Stimulated activated CD4-positive, alpha-beta T cell treated with anti-CD3 and anti-CD28 coated beads, Interleukin-1b, Interleukin-23, amount 100 ng/mL, for 48 hours (primary cell): ENCODE results near the gene SPPL3.

Source experiments
- DNase-seq: peaks from one replicate; pipeline ENCODE4 v3.0.0-alpha.2; 2020

The SPPL3 gene

GRCh38 chr12:120719496-120720233 lies 184.5 kb downstream of the SPPL3 start:
- no peak for DNase-seq

DNA sequence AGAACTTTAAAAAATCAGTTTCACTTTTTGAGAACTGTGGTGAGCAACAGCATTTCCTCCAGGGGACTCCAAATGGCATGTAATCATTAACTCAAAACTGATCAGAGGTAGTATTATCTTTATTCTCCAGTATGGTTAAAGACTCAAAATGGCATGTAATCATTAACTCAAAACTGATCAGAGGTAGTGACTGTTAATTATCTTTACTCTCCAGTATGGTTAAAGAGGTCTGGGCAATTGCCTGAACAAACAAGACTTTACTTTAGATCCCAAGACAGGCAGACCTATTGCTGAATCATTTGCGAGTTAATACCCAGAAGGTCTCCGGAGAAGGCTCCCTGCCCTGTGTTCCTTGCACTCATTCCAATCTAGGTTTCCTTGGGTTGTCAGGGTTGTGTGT lies 185.1 kb downstream of the SPPL3 start:
- DNase-seq = no peak

- no peak for DNase-seq
These were observed 186.1 kb downstream of the SPPL3 start for GRCh38 chr12:120718055-120718454.

- peak; percentile 73 for DNase-seq
These were observed 190.2 kb downstream of the SPPL3 start for GRCh38 chr12:120713861-120714482.

GRCh38 chr12:120712610-120713009 lies 191.5 kb downstream of the SPPL3 start:
- no peak for DNase-seq
